SK-N-SH (cell line): ENCODE results near the gene BNIP2. TPM values are rescaled to one million over a fixed set of nuclear protein-coding genes. Genes with fewer than 3 reads are reported as not detected.

Experiments
- CTCF ChIA-PET: fragments of 300-600, 350-600 bp; formaldehyde crosslinking; extraction: SDS; loops from one replicate; lab custom pipeline; 2021; lab: Yijun Ruan, JAX
- POLR2A ChIA-PET: fragments of 350-600 bp; sonication (Branson Sonifier 250); formaldehyde crosslinking; extraction: SDS; loops from one replicate; lab custom pipeline; 2020; ENCODE audit warnings: antibody characterized with exemption, inconsistent platforms; lab: Yijun Ruan, JAX
- DNase-seq: peaks from one replicate; pipeline ENCODE4 v3.0.0; 2012
- H2AFZ ChIP-seq: fragments of 200-600 bp; sonication (generic); 2 replicates; pipeline ENCODE4 v1.8.1; 2016; ENCODE audit warnings: antibody characterized with exemption, mild to moderate bottlenecking, low read depth
- H3F3A ChIP-seq: fragments of 200-600 bp; sonication (generic); replicated peaks from 2 replicates; pipeline ENCODE3; 2016; ENCODE audit warnings: antibody characterized with exemption, mild to moderate bottlenecking; ENCODE audit not compliant: insufficient read depth
- H3K27ac ChIP-seq, 2 experiments: fragments of 200-500 bp in 1 of 2; fragments of 200-600 bp in 1 of 2; sonication (Bioruptor generic) in 1 of 2; sonication (generic), shearing (Covaris generic) in 1 of 2; 2 replicates each; pipeline versions ENCODE4 v1.5.1 to v1.6.1; 2014 to 2016; ENCODE audit warnings: low read depth in 2 of 2, inconsistent platforms in 1 of 2, low read length in 1 of 2, mild to moderate bottlenecking in 1 of 2, mixed read lengths in 1 of 2
- H3K27me3 ChIP-seq: fragments of 200-600 bp; sonication (generic), shearing (Covaris generic); 2 replicates; pipeline ENCODE4 v1.6.1; 2016; ENCODE audit warnings: mixed run types; ENCODE audit not compliant: insufficient read depth
- H3K36me3 ChIP-seq, 2 experiments: fragments of 200-500 bp in 1 of 2; fragments of 200-600 bp in 1 of 2; sonication (Bioruptor generic) in 1 of 2; sonication (generic) in 1 of 2; replicated peaks in 1 of 2; 2 replicates each; pipeline versions ENCODE3 to v1.5.1; 2014 to 2016; ENCODE audit warnings: low read length in 1 of 2, mild to moderate bottlenecking in 1 of 2; ENCODE audit not compliant: insufficient read depth in 2 of 2, control insufficient read depth in 1 of 2
- H3K4me1 ChIP-seq, 2 experiments: fragments of 200-500 bp in 1 of 2; fragments of 200-600 bp in 1 of 2; sonication (Bioruptor generic) in 1 of 2; sonication (generic), shearing (Covaris generic) in 1 of 2; 2 replicates each; pipeline versions ENCODE4 v1.5.1 to v1.6.1; 2014 to 2016; ENCODE audit warnings: low read depth in 1 of 2, low read length in 1 of 2, mixed run types in 1 of 2; ENCODE audit not compliant: insufficient read depth in 2 of 2, control insufficient read depth in 1 of 2
- H3K4me2 ChIP-seq: fragments of 200-600 bp; sonication (generic), shearing (Covaris generic); 2 replicates; pipeline ENCODE4 v1.6.1; 2017; ENCODE audit warnings: mixed run types
- H3K4me3 ChIP-seq, 2 experiments: fragments of 200-500 bp in 1 of 2; fragments of 200-600 bp in 1 of 2; sonication (Bioruptor generic) in 1 of 2; sonication (generic), shearing (Covaris generic) in 1 of 2; 2 replicates each; pipeline versions ENCODE4 v1.5.1 to v1.8.1; 2014 to 2016; ENCODE audit warnings: low read depth in 2 of 2, inconsistent platforms in 1 of 2, low read length in 1 of 2, mild to moderate bottlenecking in 1 of 2, mixed read lengths in 1 of 2, moderate library complexity in 1 of 2
- H3K79me2 ChIP-seq: fragments of 200-600 bp; sonication (generic); 2 replicates; pipeline ENCODE4 v1.8.1; 2017; ENCODE audit warnings: mild to moderate bottlenecking; ENCODE audit not compliant: insufficient read depth
- H3K9ac ChIP-seq: fragments of 200-600 bp; sonication (generic); 2 replicates; pipeline ENCODE4 v1.6.1; 2017; ENCODE audit warnings: mixed run types
- H3K9me2 ChIP-seq: fragments of 200-600 bp; sonication (generic); 2 replicates; pipeline ENCODE4 v1.6.1; 2017; ENCODE audit warnings: mixed run types
- H3K9me3 ChIP-seq: fragments of 200-600 bp; sonication (generic); 2 replicates; pipeline ENCODE4 v1.6.1; 2017; ENCODE audit warnings: mixed run types, mild to moderate bottlenecking, moderate library complexity
- H4K20me1 ChIP-seq: fragments of 200-600 bp; sonication (generic); 2 replicates; pipeline ENCODE4 v1.6.1; 2017; ENCODE audit warnings: mild to moderate bottlenecking, mixed run types; ENCODE audit not compliant: insufficient read depth
- EZH2phosphoT487 ChIP-seq: fragments of 200-600 bp; sonication (generic); IDR thresholded peaks from 2 replicates; pipeline ENCODE4 v1.6.1; 2017; ENCODE audit warnings: low read depth, mixed run types, mild to moderate bottlenecking, antibody characterized with exemption, moderate library complexity, borderline replicate concordance
- IRF3 ChIP-seq: fragments of 150-350 bp; IDR thresholded peaks from 2 replicates; pipeline ENCODE4 v1.6.1; 2016; ENCODE audit warnings: mild to moderate bottlenecking, low read depth, low read length
- MEF2A ChIP-seq: IDR thresholded peaks from 2 replicates; pipeline ENCODE4 v1.4.0; 2012; ENCODE audit warnings: low read depth, borderline replicate concordance
- MXI1 ChIP-seq: IDR thresholded peaks from 2 replicates; pipeline ENCODE4 v1.6.1; 2012; ENCODE audit warnings: mild to moderate bottlenecking, low read depth, low read length, improper control_type of control experiment
- RAD21 ChIP-seq: IDR thresholded peaks from 2 replicates; pipeline ENCODE4 v1.6.1; 2012; ENCODE audit warnings: mild to moderate bottlenecking, low read length
- RCOR1 ChIP-seq: fragments of 150-350 bp; IDR thresholded peaks from 2 replicates; pipeline ENCODE4 v1.6.1; 2017; ENCODE audit warnings: antibody characterized with exemption, low read length
- REST ChIP-seq: IDR thresholded peaks from 2 replicates; pipeline ENCODE4 v1.6.1; 2012; ENCODE audit warnings: mild to moderate bottlenecking, low read depth, low read length, moderate library complexity
- RXRA ChIP-seq: IDR thresholded peaks from 2 replicates; pipeline ENCODE4 v1.4.0; 2012; ENCODE audit warnings: low read depth, mild to moderate bottlenecking, borderline replicate concordance
- USF1 ChIP-seq: IDR thresholded peaks from 2 replicates; pipeline ENCODE4 v1.4.0; 2012; ENCODE audit warnings: low read depth, borderline replicate concordance
- WGBS: methylation state at CpG from one replicate; pipeline ENCODE4 v1.1.6; 2017; ENCODE audit warnings: low lambda C conversion rate; 5-methylcytosine and 5-hydroxymethylcytosine counted together
- polyA plus RNA-seq, 3 experiments: library from polyadenylated mRNA; depleted of rRNA; stranded (reverse); fragments of >200 nt; gene quantifications; 2 replicates each; pipeline ENCODE4 v1.2.3, GENCODE V29; 2012

Gene BNIP2
- polyA plus RNA-seq, 1 of the 3 experiments (the other 2 are of a cell fraction): 67.7 TPM

- TF ChIP-seq RCOR1: no peak
- H3K9ac ChIP-seq: no peak overlapping the region
- H4K20me1 ChIP-seq: no peaks in the 10 kb centered on the region
- ChIA-PET POLR2A (no interaction called here), CTCF (interaction anchor here (1.2 to 2.9 kb wide), 2 partner anchors 14 to 588 kb away, joined by 3 to 8 read pairs; no protein-coding TSS in a partner anchor)
- no peaks in the 10 kb centered on the region for H3K9me3 ChIP-seq
- H3K9me2 ChIP-seq: no peaks in the 10 kb centered on the region
- no peak for DNase-seq
- no peaks in the 10 kb centered on the region for H3K79me2 ChIP-seq
- H3K4me1 ChIP-seq: no peaks in the 10 kb centered on the region; a peak in 1 of 4 replicates
- H3K4me2 ChIP-seq: no peak overlapping the region
- H3F3A ChIP-seq: no peaks in the 10 kb centered on the region
- no peak overlapping the region for H3K27ac ChIP-seq
- H3K4me3 ChIP-seq: no peak overlapping the region
- WGBS: 50% methylated on average over 7 of the region's 7 CpGs
- no peaks in the 10 kb centered on the region; the same call in 1 of the 2 replicates for H3K27me3 ChIP-seq
- no peak overlapping the region for H2AFZ ChIP-seq
- H3K36me3 ChIP-seq: no peaks in the 10 kb centered on the region
These were observed 49.6 kb upstream of the BNIP2 start for GRCh38 chr15:59738676-59739075.

GRCh38 chr15:59736181-59736580, 47.1 kb upstream of the BNIP2 start:
- CTCF ChIA-PET: interaction anchor here (0.6 to 1.8 kb wide), 4 partner anchors 12 to 591 kb away, joined by 3 to 9 read pairs (median 4); no protein-coding TSS in a partner anchor
- 25% methylated on average over 7 of the region's 7 CpGs for WGBS

GRCh38 chr15:59725151-59725486, 36.0 kb upstream of the BNIP2 start:
- no peak overlapping the region for H3K4me2 ChIP-seq
- WGBS: 6% methylated on average over 3 of the region's 3 CpGs
- CTCF ChIA-PET: interaction anchor here (0.6 to 5.0 kb wide), 41 partner anchors 9 to 796 kb away, joined by 3 to 61 read pairs (median 6); no protein-coding TSS in a partner anchor

More at GRCh38 chr15:59736181-59736580, 47.1 kb upstream of the BNIP2 start:
- H3K4me1 ChIP-seq: no peaks in the 10 kb centered on the region
- no peak overlapping the region for H2AFZ ChIP-seq
- H3K4me2 ChIP-seq: no peak overlapping the region
- H3K36me3 ChIP-seq: no peaks in the 10 kb centered on the region
- no peak for DNase-seq
- no peak overlapping the region for H3K9ac ChIP-seq
- no peaks in the 10 kb centered on the region for H3K9me2 ChIP-seq
- no peaks in the 10 kb centered on the region for H3F3A ChIP-seq
- H4K20me1 ChIP-seq: no peaks in the 10 kb centered on the region
- H3K27me3 ChIP-seq: no peaks in the 10 kb centered on the region; the same call in 1 of the 2 replicates
- TF ChIP-seq USF1: no peak
- no peak for TF ChIP-seq IRF3
- no peak for TF ChIP-seq RAD21
- TF ChIP-seq RXRA: no peak
- TF ChIP-seq EZH2phosphoT487: no peak
- no peak for TF ChIP-seq MEF2A
- no peak overlapping the region for H3K27ac ChIP-seq
- no peak overlapping the region for H3K4me3 ChIP-seq
- no peaks in the 10 kb centered on the region for H3K9me3 ChIP-seq
- H3K79me2 ChIP-seq: no peaks in the 10 kb centered on the region
- POLR2A ChIA-PET: no interaction called here

More at GRCh38 chr15:59725151-59725486, 36.0 kb upstream of the BNIP2 start:
- no peaks in the 10 kb centered on the region for H3K36me3 ChIP-seq
- POLR2A ChIA-PET: no interaction called here
- TF ChIP-seq MXI1 (no peak), REST (no peak)
- no peak overlapping the region; a peak in 1 of 4 replicates for H3K4me3 ChIP-seq
- no peaks in the 10 kb centered on the region for H3K79me2 ChIP-seq
- no peak overlapping the region for H3K27ac ChIP-seq
- DNase-seq: no peak
- no peaks in the 10 kb centered on the region for H3F3A ChIP-seq
- H3K9me3 ChIP-seq: no peaks in the 10 kb centered on the region
- no peaks in the 10 kb centered on the region for H3K4me1 ChIP-seq
- no peaks in the 10 kb centered on the region for H3K9me2 ChIP-seq
- no peak overlapping the region for H2AFZ ChIP-seq
- H3K9ac ChIP-seq: no peak overlapping the region
- no peaks in the 10 kb centered on the region for H4K20me1 ChIP-seq
- H3K27me3 ChIP-seq: peaks cover 54% of the 10 kb centered on the region; the same call in 1 of the 2 replicates
